ENCODE measurements around the gene ARVCF.

Gene ARVCF

GRCh38 chr22:19966908-19967750 lies 49.5 kb downstream of the ARVCF start:
- Histone ChIP-seq H3K27me3 (ENCODE audit: control insufficient read depth, insufficient read depth, low read length) (peaks cover 4% of the 10 kb centered on the region; the same call in 1 of the 2 replicates), H3K9ac (ENCODE audit: low read length) (no peak overlapping the region), H3K4me1 (ENCODE audit: control insufficient read depth, insufficient read depth, low read length) (peaks cover 13% of the 10 kb centered on the region), H3K4me3 (ENCODE audit: low read depth, low read length) (no peak overlapping the region), H3K27ac (ENCODE audit: low read depth, low read length) (no peak overlapping the region), H3K9me3 (ENCODE audit: control insufficient read depth, insufficient read depth, low read depth, low read length) (no peaks in the 10 kb centered on the region), H3K36me3 (ENCODE audit: control insufficient read depth, insufficient read depth, low read length) (peaks cover 22% of the 10 kb centered on the region)

- Histone ChIP-seq H3K27ac (ENCODE audit: low read depth, low read length) (no peak overlapping the region), H3K36me3 (ENCODE audit: control insufficient read depth, insufficient read depth, low read length) (peaks cover 13% of the 10 kb centered on the region), H3K4me1 (ENCODE audit: control insufficient read depth, insufficient read depth, low read length) (peaks cover 13% of the 10 kb centered on the region), H3K9me3 (ENCODE audit: control insufficient read depth, insufficient read depth, low read depth, low read length) (no peaks in the 10 kb centered on the region), H3K4me3 (ENCODE audit: low read depth, low read length) (no peak overlapping the region), H3K9ac (ENCODE audit: low read length) (no peak overlapping the region), H3K27me3 (ENCODE audit: control insufficient read depth, insufficient read depth, low read length) (peaks cover 4% of the 10 kb centered on the region; the same call in 1 of the 2 replicates)
Observed at GRCh38 chr22:19965771-19966709, 50.6 kb downstream of the ARVCF start.

- Histone ChIP-seq H3K27me3 (ENCODE audit: control insufficient read depth, insufficient read depth, low read length) (peaks cover 4% of the 10 kb centered on the region; the same call in 1 of the 2 replicates), H3K36me3 (ENCODE audit: control insufficient read depth, insufficient read depth, low read length) (peaks cover 5% of the 10 kb centered on the region; the same call in 1 of the 2 replicates), H3K4me3 (ENCODE audit: low read depth, low read length) (no peak overlapping the region), H3K9me3 (ENCODE audit: control insufficient read depth, insufficient read depth, low read depth, low read length) (no peaks in the 10 kb centered on the region), H3K27ac (ENCODE audit: low read depth, low read length) (no peak overlapping the region), H3K9ac (ENCODE audit: low read length) (no peak overlapping the region), H3K4me1 (ENCODE audit: control insufficient read depth, insufficient read depth, low read length) (peaks cover 17% of the 10 kb centered on the region)
Observed at GRCh38 chr22:19964701-19965386, 51.8 kb downstream of the ARVCF start.

GRCh38 chr22:19963863-19964642 lies 52.6 kb downstream of the ARVCF start:
- Histone ChIP-seq H3K36me3 (ENCODE audit: control insufficient read depth, insufficient read depth, low read length) (peaks cover 5% of the 10 kb centered on the region; the same call in 1 of the 2 replicates), H3K4me3 (ENCODE audit: low read depth, low read length) (no peak overlapping the region), H3K9me3 (ENCODE audit: control insufficient read depth, insufficient read depth, low read depth, low read length) (no peaks in the 10 kb centered on the region), H3K4me1 (ENCODE audit: control insufficient read depth, insufficient read depth, low read length) (peaks cover 21% of the 10 kb centered on the region), H3K27me3 (ENCODE audit: control insufficient read depth, insufficient read depth, low read length) (peaks cover 4% of the 10 kb centered on the region; the same call in 1 of the 2 replicates), H3K9ac (ENCODE audit: low read length) (no peak overlapping the region), H3K27ac (ENCODE audit: low read depth, low read length) (no peak overlapping the region)

- Histone ChIP-seq H3K9me3 (ENCODE audit: control insufficient read depth, insufficient read depth, low read depth, low read length) (no peaks in the 10 kb centered on the region), H3K4me1 (ENCODE audit: control insufficient read depth, insufficient read depth, low read length) (peaks cover 25% of the 10 kb centered on the region), H3K4me3 (ENCODE audit: low read depth, low read length) (peak overlapping the region; percentile 42), H3K27me3 (ENCODE audit: control insufficient read depth, insufficient read depth, low read length) (peaks cover 4% of the 10 kb centered on the region; the same call in 1 of the 2 replicates), H3K36me3 (ENCODE audit: control insufficient read depth, insufficient read depth, low read length) (0 out of 2 replicates have a peak, but pooled peaks cover 1% of the 10 kb centered on the region), H3K27ac (ENCODE audit: low read depth, low read length) (no peak overlapping the region; the same call in 1 of the 2 replicates), H3K9ac (ENCODE audit: low read length) (peak overlapping the region; percentile 30)
Observed at GRCh38 chr22:19962909-19963806, 53.5 kb downstream of the ARVCF start.

GRCh38 chr22:19962246-19962908 lies 54.2 kb downstream of the ARVCF start:
- H3K27me3 ChIP-seq (ENCODE audit: control insufficient read depth, insufficient read depth, low read length), result peaks cover 4% of the 10 kb centered on the region; the same call in 1 of the 2 replicates
- peak overlapping the region; percentile 30 for H3K9ac ChIP-seq (ENCODE audit: low read length)
- peak overlapping the region; percentile 42 for H3K4me3 ChIP-seq (ENCODE audit: low read depth, low read length)
- H3K9me3 ChIP-seq (ENCODE audit: control insufficient read depth, insufficient read depth, low read depth, low read length), result no peaks in the 10 kb centered on the region
- no peaks in the 10 kb centered on the region for H3K36me3 ChIP-seq (ENCODE audit: control insufficient read depth, insufficient read depth, low read length)
- no peak overlapping the region; the same call in 1 of the 2 replicates for H3K27ac ChIP-seq (ENCODE audit: low read depth, low read length)
- H3K4me1 ChIP-seq (ENCODE audit: control insufficient read depth, insufficient read depth, low read length), result peaks cover 25% of the 10 kb centered on the region

- H3K4me1 ChIP-seq (ENCODE audit: control insufficient read depth, insufficient read depth, low read length), result peaks cover 25% of the 10 kb centered on the region
- no peak overlapping the region for H3K9ac ChIP-seq (ENCODE audit: low read length)
- H3K9me3 ChIP-seq (ENCODE audit: control insufficient read depth, insufficient read depth, low read depth, low read length), result no peaks in the 10 kb centered on the region
- no peak overlapping the region for H3K4me3 ChIP-seq (ENCODE audit: low read depth, low read length)
- no peaks in the 10 kb centered on the region for H3K36me3 ChIP-seq (ENCODE audit: control insufficient read depth, insufficient read depth, low read length)
- H3K27me3 ChIP-seq (ENCODE audit: control insufficient read depth, insufficient read depth, low read length), result peaks cover 4% of the 10 kb centered on the region; the same call in 1 of the 2 replicates
- no peak overlapping the region for H3K27ac ChIP-seq (ENCODE audit: low read depth, low read length)
Observed at GRCh38 chr22:19961868-19962245, 54.8 kb downstream of the ARVCF start.

- Histone ChIP-seq H3K27me3 (ENCODE audit: control insufficient read depth, insufficient read depth, low read length) (peaks cover 4% of the 10 kb centered on the region; the same call in 1 of the 2 replicates), H3K9me3 (ENCODE audit: control insufficient read depth, insufficient read depth, low read depth, low read length) (no peaks in the 10 kb centered on the region), H3K36me3 (ENCODE audit: control insufficient read depth, insufficient read depth, low read length) (no peaks in the 10 kb centered on the region), H3K4me3 (ENCODE audit: low read depth, low read length) (no peak overlapping the region), H3K4me1 (ENCODE audit: control insufficient read depth, insufficient read depth, low read length) (peaks cover 25% of the 10 kb centered on the region), H3K9ac (ENCODE audit: low read length) (no peak overlapping the region), H3K27ac (ENCODE audit: low read depth, low read length) (no peak overlapping the region)
Observed at GRCh38 chr22:19961201-19961580, 55.4 kb downstream of the ARVCF start.
